Uterus (tissue), 4 donors: ENCODE measurements around the gene DNAH17. TPM values are rescaled to one million over a fixed set of nuclear protein-coding genes. Genes with fewer than 3 reads are reported as not detected.

Source experiments
- DNase-seq, 2 donors: peaks; one replicate each; pipeline ENCODE4 v3.0.0-alpha.2; 2019 to 2020
- H3K27ac ChIP-seq, 2 donors: fragments of 200-600 bp; sonication (generic); 1 replicate in 1 of 2; 2 replicates in 1 of 2; pipeline ENCODE4 v1.5.1; 2016 to 2018
- H3K27me3 ChIP-seq, 2 donors: fragments of 200-600 bp; sonication (generic); one replicate each; pipeline ENCODE4 v1.5.1; 2018 to 2019; ENCODE audit warnings: control low read depth in 1 of 2
- H3K36me3 ChIP-seq, 2 donors: fragments of 200-600 bp; sonication (generic); one replicate each; pipeline ENCODE4 v1.5.1; 2019; ENCODE audit warnings: control low read depth in 1 of 2
- H3K4me1 ChIP-seq, 2 donors: fragments of 200-600 bp; sonication (generic); one replicate each; pipeline ENCODE4 v1.5.1; 2018 to 2019; ENCODE audit warnings: control low read depth in 1 of 2
- H3K4me3 ChIP-seq, 2 donors: fragments of 200-600 bp; sonication (generic); 1 replicate in 1 of 2; 2 replicates in 1 of 2; pipeline ENCODE4 v1.5.1; 2018 to 2019; ENCODE audit warnings: mild to moderate bottlenecking in 1 of 2
- H3K9me3 ChIP-seq, 2 donors: fragments of 200-600 bp; sonication (generic); one replicate each; pipeline ENCODE4 v1.5.1; 2019; ENCODE audit warnings: control low read depth in 1 of 2
- CTCF ChIP-seq, 4 experiments: fragments of 200-600 bp in 2 of 4; fragments of 450-650 bp in 2 of 4; sonication (generic) in 2 of 4; IDR thresholded peaks; one replicate each; pipeline ENCODE4 v1.5.1; 2016 to 2019; ENCODE audit warnings: antibody characterized with exemption in 4 of 4, mild to moderate bottlenecking in 2 of 4, moderate library complexity in 1 of 4
- POLR2A ChIP-seq, 2 donors: fragments of 450-650 bp; IDR thresholded peaks; one replicate each; pipeline ENCODE4 v1.6.1; 2016; ENCODE audit warnings: antibody characterized with exemption in 2 of 2, mild to moderate bottlenecking in 1 of 2, moderate library complexity in 1 of 2
- intact Hi-C: fragments of 100-400 bp; cut with DNase I; formaldehyde crosslinking; loops from one replicate; pipeline ENCODE4 v1.15.1; 2023; ENCODE audit warnings: low total_unique reads
- total RNA-seq, 4 donors: library from RNA; depleted of rRNA in 3 of 4; stranded (reverse); fragments of >200 nt in 3 of 4; gene quantifications; one replicate each; pipeline versions ENCODE4 v1.1.0 to v1.2.4, GENCODE V29; 2014 to 2023
- donor health status: DM: yes; HTN: yes; CAD: no.

The DNAH17 gene
- total RNA-seq, 4 donors from 2014 or later: 0.03 to 1.1 TPM; not detected in 2

GRCh38 chr17:78609191-78609641 is 32.0 kb upstream of the DNAH17 start:
- H3K36me3 ChIP-seq: no peaks in the 10 kb centered on the region
- no peaks in the 10 kb centered on the region for H3K27me3 ChIP-seq
- no peaks in the 10 kb centered on the region for H3K9me3 ChIP-seq
- H3K27ac ChIP-seq: no peak overlapping the region
- H3K4me3 ChIP-seq: no peak overlapping the region
- H3K4me1 ChIP-seq: peaks cover 0 to 4% of the 10 kb centered on the region in 2 donors
- no peak for TF ChIP-seq POLR2A (IDR thresholded peaks at IDR 0.05)
- TF ChIP-seq CTCF (IDR thresholded peaks at IDR 0.05): no peak
- no peak for DNase-seq
- intact Hi-C loops: no loop called here

- TF ChIP-seq CTCF (IDR thresholded peaks at IDR 0.05) (no peak), POLR2A (IDR thresholded peaks at IDR 0.05) (no peak)
- Histone ChIP-seq H3K9me3 (no peaks in the 10 kb centered on the region), H3K36me3 (no peaks in the 10 kb centered on the region), H3K27ac (no peak overlapping the region), H3K4me1 (peaks cover 0 to 4% of the 10 kb centered on the region in 2 donors), H3K4me3 (no peak overlapping the region), H3K27me3 (no peaks in the 10 kb centered on the region)
- intact Hi-C loops: no loop called here
- DNase-seq: no peak
These were observed 31.6 kb upstream of the DNAH17 start for GRCh38 chr17:78608804-78609186.

GRCh38 chr17:78608122-78608803 is 31.1 kb upstream of the DNAH17 start:
- Histone ChIP-seq H3K27ac (no peak overlapping the region), H3K4me3 (no peak overlapping the region), H3K9me3 (no peaks in the 10 kb centered on the region), H3K4me1 (peaks cover 0 to 4% of the 10 kb centered on the region in 2 donors), H3K36me3 (no peaks in the 10 kb centered on the region), H3K27me3 (no peaks in the 10 kb centered on the region)
- intact Hi-C loops: no loop called here
- no peak for DNase-seq
- TF ChIP-seq CTCF (IDR thresholded peaks at IDR 0.05): no peak
- no peak for TF ChIP-seq POLR2A (IDR thresholded peaks at IDR 0.05)

- H3K9me3 ChIP-seq: no peaks in the 10 kb centered on the region
- no peaks in the 10 kb centered on the region for H3K36me3 ChIP-seq
- H3K4me3 ChIP-seq: no peak overlapping the region
- H3K27me3 ChIP-seq: no peaks in the 10 kb centered on the region
- H3K4me1 ChIP-seq: peaks cover 0 to 4% of the 10 kb centered on the region in 2 donors
- TF ChIP-seq CTCF (IDR thresholded peaks at IDR 0.05) (no peak), POLR2A (IDR thresholded peaks at IDR 0.05) (no peak)
- no peak for DNase-seq
- no peak overlapping the region for H3K27ac ChIP-seq
- intact Hi-C loops: no loop called here
These were observed 29.8 kb upstream of the DNAH17 start for GRCh38 chr17:78607038-78607437.

- Histone ChIP-seq H3K4me3 (no peak overlapping the region), H3K27me3 (no peaks in the 10 kb centered on the region), H3K9me3 (no peaks in the 10 kb centered on the region), H3K36me3 (no peaks in the 10 kb centered on the region), H3K27ac (no peak overlapping the region), H3K4me1 (peaks cover 0 to 3% of the 10 kb centered on the region in 2 donors)
- intact Hi-C loops: no loop called here
- TF ChIP-seq POLR2A (IDR thresholded peaks at IDR 0.05) (no peak), CTCF (IDR thresholded peaks at IDR 0.05) (no peak)
- no peak for DNase-seq
These were observed 28.7 kb upstream of the DNAH17 start for GRCh38 chr17:78605886-78606285.
